Stimulated activated CD8-positive, alpha-beta memory T cell treated with anti-CD3 and anti-CD28 coated beads, Interleukin-7, amount 100 ng/mL, for 4 hours (primary cell): ENCODE data around the gene PDGFB.

Experiments used
- DNase-seq, 2 donors: peaks; one replicate each; pipeline ENCODE4 v3.0.0-alpha.2; 2020; ENCODE audit warnings: low read depth in 2 of 2

The PDGFB gene

DNA sequence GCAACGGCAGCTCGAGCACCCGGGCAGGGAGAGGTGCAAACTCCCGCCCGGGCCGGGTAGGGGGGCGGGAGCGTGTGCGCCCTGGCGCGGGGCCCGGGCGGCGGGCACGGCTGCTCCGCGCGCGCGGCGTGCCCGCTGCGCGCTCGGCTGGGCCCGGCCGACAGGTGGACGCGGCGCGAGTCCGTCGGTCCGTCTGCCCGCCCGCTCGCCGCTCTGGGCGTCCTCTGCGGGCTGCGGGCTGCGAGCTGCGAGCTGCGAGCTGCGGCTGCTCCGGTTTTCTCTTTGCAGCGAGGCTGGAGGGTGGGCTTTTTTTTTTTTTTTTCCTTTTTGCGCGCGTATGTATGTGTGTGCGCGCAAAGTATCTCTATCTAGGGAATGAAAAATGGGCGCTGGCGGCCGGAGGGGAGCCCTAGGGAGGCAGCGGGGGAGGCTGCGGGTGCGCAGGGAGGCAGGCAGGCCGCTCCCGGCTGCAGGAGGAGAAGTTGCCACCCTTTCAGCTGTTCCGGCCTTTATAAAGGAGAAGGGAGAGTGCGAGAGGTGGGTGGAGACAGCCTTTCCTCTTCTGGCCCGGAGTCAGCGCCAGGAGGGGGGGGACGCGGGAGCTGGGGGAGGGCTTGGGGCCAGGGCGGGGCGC lies at the start of gene PDGFB:
Gene PDGFB, minus strand, starts transcription at position 487 of the 634 bp plus-strand sequence. CDS start 1,019 bp downstream, outside the sequence.
- no peak for DNase-seq

DNA sequence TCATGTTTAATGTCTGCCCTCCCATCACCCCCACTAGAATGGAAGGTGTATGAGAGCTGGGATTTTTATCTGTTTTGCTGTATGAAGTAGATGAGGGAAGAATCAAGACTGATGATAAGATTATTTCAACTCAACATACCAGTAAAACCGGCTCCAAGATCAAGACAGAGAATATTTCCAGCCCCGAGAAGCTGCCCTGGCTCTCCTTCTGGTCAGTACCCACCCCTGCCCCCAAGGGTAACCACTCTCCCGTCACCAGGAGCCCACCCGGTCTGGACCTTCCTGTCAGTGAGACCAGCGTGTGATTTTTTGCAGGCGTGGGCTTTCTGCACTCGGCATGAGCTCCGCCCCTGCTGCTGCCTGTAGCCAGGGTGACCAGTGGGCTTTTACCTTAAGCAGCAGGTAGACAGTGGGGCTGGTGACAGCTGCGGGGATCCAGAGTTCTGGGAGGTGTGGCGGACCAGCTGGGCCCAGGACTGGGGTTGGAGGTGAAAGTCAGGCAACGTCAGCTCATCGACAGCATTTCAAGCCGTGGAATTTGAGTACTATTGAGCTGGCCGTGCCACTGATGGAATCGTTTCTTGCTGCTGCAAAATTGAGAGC lies 49.1 kb upstream of the PDGFB start:
- no peak for DNase-seq

GRCh38 chr22:39292561-39293074 lies 47.8 kb upstream of the PDGFB start:
- no peak for DNase-seq

- DNase-seq = no peak
Observed at GRCh38 chr22:39292031-39292462, 47.3 kb upstream of the PDGFB start.

GRCh38 chr22:39291523-39291922 lies 46.7 kb upstream of the PDGFB start:
- DNase-seq = no peak

DNA sequence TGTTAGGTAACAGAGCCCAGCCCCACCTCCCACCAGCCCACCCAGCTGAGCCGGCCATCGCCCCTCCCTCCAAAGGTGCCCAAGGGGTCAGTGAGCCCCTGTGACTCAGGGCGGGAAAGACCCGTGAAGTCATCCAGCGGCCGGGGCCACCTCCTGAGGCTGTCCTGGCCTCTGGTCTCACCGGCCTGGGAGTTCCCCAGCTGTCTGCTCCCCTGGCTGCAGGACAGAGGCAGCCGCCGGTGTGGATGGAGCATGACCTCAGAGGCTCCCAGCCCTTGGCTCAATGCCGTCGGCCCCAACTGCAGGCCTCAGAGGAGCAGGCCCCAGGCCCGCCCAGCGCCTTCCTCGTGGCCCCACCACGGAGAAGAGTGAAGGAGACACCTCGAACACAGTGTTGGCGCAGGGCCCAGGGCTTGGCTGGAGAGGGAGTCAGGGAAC lies 46.0 kb upstream of the PDGFB start:
- no peak for DNase-seq

- no peak for DNase-seq
Observed at GRCh38 chr22:39289975-39290720, 45.4 kb upstream of the PDGFB start.

DNA sequence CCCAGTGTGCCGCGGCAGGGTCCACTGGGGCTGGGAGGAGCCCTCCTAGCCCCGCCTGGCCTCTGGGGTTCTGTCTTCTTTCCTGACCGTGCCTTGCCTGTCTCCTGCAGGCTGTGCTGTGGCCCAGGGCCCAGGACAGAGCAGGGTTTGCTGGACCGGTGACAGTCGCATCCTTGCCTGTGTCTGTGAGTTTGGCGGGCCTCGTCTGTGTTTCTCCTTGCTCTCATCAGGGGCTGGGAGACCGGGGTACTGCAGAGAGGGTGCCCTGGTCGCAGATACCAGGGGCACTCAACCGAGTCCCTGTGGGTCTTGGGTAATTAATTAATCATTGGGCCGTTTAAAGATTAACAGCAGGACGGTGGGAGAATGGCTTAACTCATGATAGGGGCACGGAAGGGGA lies 44.8 kb upstream of the PDGFB start:
- DNase-seq = no peak

DNA sequence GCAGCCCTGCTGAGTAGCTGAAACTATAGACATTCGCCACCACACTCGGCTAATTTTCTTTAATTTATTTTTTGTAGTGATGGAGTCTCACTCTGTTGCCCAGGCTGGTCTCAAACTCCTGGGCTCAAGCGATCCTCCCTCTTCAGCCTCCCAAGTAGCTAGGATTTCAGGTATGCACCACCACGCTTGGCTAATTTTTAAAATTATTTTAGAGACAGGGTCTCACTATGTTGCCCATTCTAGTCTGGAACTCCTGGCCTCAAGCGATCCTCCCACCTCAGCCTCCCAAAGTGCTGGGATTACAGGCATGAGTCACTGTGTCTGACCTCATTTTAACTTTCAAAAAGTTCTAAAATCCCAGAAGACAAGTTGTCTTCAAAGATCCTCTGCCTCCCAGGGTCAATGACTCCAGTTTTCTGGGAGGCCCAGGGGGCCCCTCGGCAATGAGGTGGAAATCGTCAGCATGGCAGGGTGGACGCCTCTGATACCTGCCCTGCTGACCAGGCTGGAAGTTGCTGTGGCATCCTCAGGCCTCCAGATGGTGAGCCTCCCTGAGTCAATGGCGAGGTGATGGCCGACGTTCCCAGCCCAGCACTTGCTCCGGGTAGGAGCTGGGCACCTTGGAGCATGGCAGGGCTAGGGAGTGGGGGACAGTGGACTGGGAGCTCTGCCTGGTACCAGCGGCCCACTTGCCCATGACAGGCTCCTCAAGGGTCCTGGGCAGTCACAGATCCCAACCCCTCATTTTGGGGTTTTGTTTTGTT lies 43.5 kb upstream of the PDGFB start:
- no peak for DNase-seq

- DNase-seq = no peak
Observed at GRCh38 chr22:39287076-39287725, 42.4 kb upstream of the PDGFB start.

DNA sequence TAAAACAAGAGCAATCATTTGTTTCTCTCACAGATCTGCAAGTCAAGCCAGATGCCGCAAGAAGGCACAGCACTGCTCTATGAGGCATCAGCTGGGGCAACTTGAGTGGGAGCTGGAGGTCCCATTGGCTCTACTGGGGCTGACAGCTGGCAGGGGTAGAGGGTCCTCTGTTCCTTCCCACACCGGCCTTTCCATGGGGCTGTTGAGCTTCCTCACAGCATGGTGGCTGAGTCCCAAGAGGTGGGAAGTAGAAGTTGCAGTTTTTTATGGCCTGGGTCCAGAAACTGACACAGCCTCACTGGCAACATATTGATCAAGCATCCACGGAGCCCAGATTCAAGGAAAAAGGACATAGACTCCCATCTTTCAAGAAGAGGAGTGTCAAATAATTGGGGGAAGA lies 40.2 kb upstream of the PDGFB start:
- no peak for DNase-seq

DNA sequence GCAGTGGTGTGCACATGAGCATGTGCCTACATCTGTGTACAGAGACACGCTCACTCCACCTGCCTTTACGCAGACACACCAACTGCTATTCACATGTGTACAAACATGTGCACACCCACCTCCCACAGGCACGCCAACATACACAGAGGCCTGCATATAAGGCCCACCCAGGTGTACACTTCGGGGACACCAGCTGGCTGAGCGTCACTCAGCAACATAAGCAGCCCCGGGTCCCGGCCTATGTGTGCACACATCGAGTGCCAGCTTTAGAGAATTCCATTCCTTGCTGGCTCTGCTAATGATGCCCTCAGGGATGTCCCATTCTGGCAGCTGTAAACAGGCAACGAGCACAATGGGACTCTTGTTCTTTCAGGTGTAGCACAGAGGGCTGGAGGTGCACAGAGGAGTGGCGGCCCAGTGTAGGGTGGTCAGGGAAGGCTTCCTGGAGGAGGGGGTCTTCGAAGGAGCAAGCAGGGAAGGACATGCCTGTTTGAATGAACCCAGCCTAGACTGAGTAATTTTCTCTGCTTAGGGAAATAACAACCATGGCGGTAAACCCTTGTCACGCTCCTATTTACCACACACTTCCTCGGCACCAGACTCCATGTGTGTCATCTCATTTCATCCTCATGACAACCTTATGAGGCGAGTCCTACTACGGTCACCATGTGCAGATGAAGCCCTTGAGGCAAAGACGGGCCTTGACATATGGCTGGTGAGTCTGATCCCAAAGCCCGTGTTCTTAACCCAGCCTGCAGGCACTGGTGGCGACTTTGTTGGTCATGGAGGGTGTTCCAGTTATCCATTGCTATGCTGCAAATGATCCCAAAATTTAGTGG lies 39.6 kb upstream of the PDGFB start:
- no peak for DNase-seq

DNA sequence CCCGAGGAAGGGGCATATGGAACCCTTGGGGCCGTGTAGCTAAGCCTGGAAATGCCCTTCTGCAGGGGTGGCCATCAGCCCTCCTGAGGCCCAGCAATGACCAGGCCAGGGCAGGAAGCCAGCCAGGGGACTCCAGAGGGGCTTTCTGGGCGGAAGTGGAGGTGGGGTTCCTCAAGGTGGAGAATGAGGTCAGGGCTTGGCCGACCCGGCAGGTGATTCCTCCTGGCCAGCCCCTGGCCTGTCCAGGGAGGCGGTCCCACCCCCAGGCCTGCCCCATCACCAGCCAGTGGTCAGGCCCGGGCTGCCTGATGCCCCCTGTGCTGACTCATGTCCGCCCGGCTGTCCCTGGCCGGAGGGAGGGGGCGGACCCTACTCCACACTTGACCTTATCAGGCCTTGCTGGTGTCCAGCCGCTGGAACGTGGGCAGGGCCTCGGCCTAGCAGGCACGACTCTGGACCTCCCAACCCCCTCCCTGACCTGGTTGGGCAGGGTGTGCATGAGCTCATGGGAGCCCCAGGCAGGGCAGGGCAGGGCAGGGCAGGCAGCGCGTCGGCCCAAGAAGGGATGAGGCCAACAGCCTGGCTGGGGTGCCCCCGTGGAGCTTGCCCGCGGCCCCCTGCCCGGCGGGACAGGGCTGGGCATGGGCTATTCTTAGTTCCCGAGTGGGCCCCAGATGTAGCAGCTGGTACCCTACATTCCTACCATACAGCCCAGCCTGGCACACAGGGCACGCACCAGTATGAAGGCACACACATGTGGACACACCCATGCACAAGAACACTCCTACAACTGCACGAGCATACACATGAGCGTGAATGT lies 38.8 kb upstream of the PDGFB start:
- DNase-seq = no peak

- DNase-seq = no peak
Observed at GRCh38 chr22:39282645-39283321, 38.0 kb upstream of the PDGFB start.

- no peak for DNase-seq
Observed at GRCh38 chr22:39281126-39281525, 36.3 kb upstream of the PDGFB start.

DNA sequence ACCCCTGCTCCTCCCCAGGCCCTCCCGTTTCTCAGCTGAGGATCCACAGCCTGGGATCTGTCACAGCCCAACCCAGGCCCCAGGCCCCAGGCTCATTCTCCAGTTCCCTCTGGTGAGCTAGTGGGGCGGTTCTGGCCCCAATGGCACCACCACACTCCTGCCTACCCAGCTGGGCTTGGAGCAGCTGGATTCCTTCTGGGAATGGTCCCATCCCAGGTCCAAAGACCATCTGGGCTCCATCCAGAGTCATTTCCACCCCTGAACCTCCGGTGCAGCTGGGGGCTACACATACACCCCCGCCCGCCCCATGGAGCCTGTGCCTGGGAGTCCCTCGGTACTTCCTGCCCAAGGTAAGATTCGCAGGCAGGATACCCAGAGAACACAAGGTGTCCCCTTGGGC lies 35.5 kb upstream of the PDGFB start:
- no peak for DNase-seq

- DNase-seq = no peak
Observed at GRCh38 chr22:39279170-39279850, 34.5 kb upstream of the PDGFB start.

GRCh38 chr22:39278040-39278439 lies 33.3 kb upstream of the PDGFB start:
- no peak for DNase-seq
